SK-N-SH (cell line): Measurements from ENCODE around the gene CPSF3. TPM values are rescaled to one million over a fixed set of nuclear protein-coding genes. Genes with fewer than 3 reads are reported as not detected.
A peak's percentile ranks its signal among the peaks of the same experiment; 100 is the strongest.

Experiments
- CTCF ChIA-PET: fragments of 300-600, 350-600 bp; formaldehyde crosslinking; extraction: SDS; loops from one replicate; lab custom pipeline; 2021; lab: Yijun Ruan, JAX
- POLR2A ChIA-PET: fragments of 350-600 bp; sonication (Branson Sonifier 250); formaldehyde crosslinking; extraction: SDS; loops from one replicate; lab custom pipeline; 2020; ENCODE audit warnings: antibody characterized with exemption, inconsistent platforms; lab: Yijun Ruan, JAX
- DNase-seq: peaks from one replicate; pipeline ENCODE4 v3.0.0; 2012
- H2AFZ ChIP-seq: fragments of 200-600 bp; sonication (generic); 2 replicates; pipeline ENCODE4 v1.8.1; 2016; ENCODE audit warnings: antibody characterized with exemption, mild to moderate bottlenecking, low read depth
- H3F3A ChIP-seq: fragments of 200-600 bp; sonication (generic); replicated peaks from 2 replicates; pipeline ENCODE3; 2016; ENCODE audit warnings: antibody characterized with exemption, mild to moderate bottlenecking; ENCODE audit not compliant: insufficient read depth
- H3K27ac ChIP-seq, 2 experiments: fragments of 200-500 bp in 1 of 2; fragments of 200-600 bp in 1 of 2; sonication (Bioruptor generic) in 1 of 2; sonication (generic), shearing (Covaris generic) in 1 of 2; 2 replicates each; pipeline versions ENCODE4 v1.5.1 to v1.6.1; 2014 to 2016; ENCODE audit warnings: low read depth in 2 of 2, inconsistent platforms in 1 of 2, low read length in 1 of 2, mild to moderate bottlenecking in 1 of 2, mixed read lengths in 1 of 2
- H3K27me3 ChIP-seq: fragments of 200-600 bp; sonication (generic), shearing (Covaris generic); 2 replicates; pipeline ENCODE4 v1.6.1; 2016; ENCODE audit warnings: mixed run types; ENCODE audit not compliant: insufficient read depth
- H3K36me3 ChIP-seq, 2 experiments: fragments of 200-500 bp in 1 of 2; fragments of 200-600 bp in 1 of 2; sonication (Bioruptor generic) in 1 of 2; sonication (generic) in 1 of 2; replicated peaks in 1 of 2; 2 replicates each; pipeline versions ENCODE3 to v1.5.1; 2014 to 2016; ENCODE audit warnings: low read length in 1 of 2, mild to moderate bottlenecking in 1 of 2; ENCODE audit not compliant: insufficient read depth in 2 of 2, control insufficient read depth in 1 of 2
- H3K4me1 ChIP-seq, 2 experiments: fragments of 200-500 bp in 1 of 2; fragments of 200-600 bp in 1 of 2; sonication (Bioruptor generic) in 1 of 2; sonication (generic), shearing (Covaris generic) in 1 of 2; 2 replicates each; pipeline versions ENCODE4 v1.5.1 to v1.6.1; 2014 to 2016; ENCODE audit warnings: low read depth in 1 of 2, low read length in 1 of 2, mixed run types in 1 of 2; ENCODE audit not compliant: insufficient read depth in 2 of 2, control insufficient read depth in 1 of 2
- H3K4me2 ChIP-seq: fragments of 200-600 bp; sonication (generic), shearing (Covaris generic); 2 replicates; pipeline ENCODE4 v1.6.1; 2017; ENCODE audit warnings: mixed run types
- H3K4me3 ChIP-seq, 2 experiments: fragments of 200-500 bp in 1 of 2; fragments of 200-600 bp in 1 of 2; sonication (Bioruptor generic) in 1 of 2; sonication (generic), shearing (Covaris generic) in 1 of 2; 2 replicates each; pipeline versions ENCODE4 v1.5.1 to v1.8.1; 2014 to 2016; ENCODE audit warnings: low read depth in 2 of 2, inconsistent platforms in 1 of 2, low read length in 1 of 2, mild to moderate bottlenecking in 1 of 2, mixed read lengths in 1 of 2, moderate library complexity in 1 of 2
- H3K79me2 ChIP-seq: fragments of 200-600 bp; sonication (generic); 2 replicates; pipeline ENCODE4 v1.8.1; 2017; ENCODE audit warnings: mild to moderate bottlenecking; ENCODE audit not compliant: insufficient read depth
- H3K9ac ChIP-seq: fragments of 200-600 bp; sonication (generic); 2 replicates; pipeline ENCODE4 v1.6.1; 2017; ENCODE audit warnings: mixed run types
- H3K9me2 ChIP-seq: fragments of 200-600 bp; sonication (generic); 2 replicates; pipeline ENCODE4 v1.6.1; 2017; ENCODE audit warnings: mixed run types
- H3K9me3 ChIP-seq: fragments of 200-600 bp; sonication (generic); 2 replicates; pipeline ENCODE4 v1.6.1; 2017; ENCODE audit warnings: mixed run types, mild to moderate bottlenecking, moderate library complexity
- H4K20me1 ChIP-seq: fragments of 200-600 bp; sonication (generic); 2 replicates; pipeline ENCODE4 v1.6.1; 2017; ENCODE audit warnings: mild to moderate bottlenecking, mixed run types; ENCODE audit not compliant: insufficient read depth
- ELF1 ChIP-seq: IDR thresholded peaks from 2 replicates; pipeline ENCODE4 v1.4.0; 2012
- EP300 ChIP-seq, 2 experiments: IDR thresholded peaks; 2 replicates each; pipeline versions ENCODE4 v1.4.0 to v1.6.1; 2012; ENCODE audit warnings: borderline replicate concordance in 1 of 2, low read depth in 1 of 2, low read length in 1 of 2
- EZH2phosphoT487 ChIP-seq: fragments of 200-600 bp; sonication (generic); IDR thresholded peaks from 2 replicates; pipeline ENCODE4 v1.6.1; 2017; ENCODE audit warnings: low read depth, mixed run types, mild to moderate bottlenecking, antibody characterized with exemption, moderate library complexity, borderline replicate concordance
- FOSL2 ChIP-seq: IDR thresholded peaks from 2 replicates; pipeline ENCODE4 v1.4.0; 2012; ENCODE audit warnings: low read depth, mild to moderate bottlenecking, moderate library complexity, borderline replicate concordance
- FOXJ3 ChIP-seq: sonication (generic); formaldehyde crosslinking; IDR thresholded peaks from 2 replicates; pipeline ENCODE4 v1.5.1; 2020; ENCODE audit warnings: mild to moderate bottlenecking, missing genetic modification reagents
- FOXM1 ChIP-seq: IDR thresholded peaks from 2 replicates; pipeline ENCODE4 v1.4.0; 2012; ENCODE audit warnings: low read depth, mild to moderate bottlenecking
- GABPA ChIP-seq: IDR thresholded peaks from 2 replicates; pipeline ENCODE4 v1.4.0; 2012; ENCODE audit warnings: low read depth, mild to moderate bottlenecking
- GATA2 ChIP-seq: sonication (generic); formaldehyde crosslinking; IDR thresholded peaks from 2 replicates; pipeline ENCODE4 v1.5.0; 2020; ENCODE audit warnings: mild to moderate bottlenecking, missing genetic modification reagents
- JUND ChIP-seq: IDR thresholded peaks from 2 replicates; pipeline ENCODE4 v1.4.0; 2012
- MEF2A ChIP-seq: IDR thresholded peaks from 2 replicates; pipeline ENCODE4 v1.4.0; 2012; ENCODE audit warnings: low read depth, borderline replicate concordance
- MXI1 ChIP-seq: IDR thresholded peaks from 2 replicates; pipeline ENCODE4 v1.6.1; 2012; ENCODE audit warnings: mild to moderate bottlenecking, low read depth, low read length, improper control_type of control experiment
- NRF1 ChIP-seq: IDR thresholded peaks from 2 replicates; pipeline ENCODE4 v1.6.1; 2012; ENCODE audit warnings: low read depth, mild to moderate bottlenecking, low read length
- PBX3 ChIP-seq: IDR thresholded peaks from 2 replicates; pipeline ENCODE4; 2012
- RAD21 ChIP-seq: IDR thresholded peaks from 2 replicates; pipeline ENCODE4 v1.6.1; 2012; ENCODE audit warnings: mild to moderate bottlenecking, low read length
- RCOR1 ChIP-seq: fragments of 150-350 bp; IDR thresholded peaks from 2 replicates; pipeline ENCODE4 v1.6.1; 2017; ENCODE audit warnings: antibody characterized with exemption, low read length
- SIN3A ChIP-seq: IDR thresholded peaks from 2 replicates; pipeline ENCODE4 v1.6.1; 2012; ENCODE audit warnings: low read depth, mild to moderate bottlenecking, low read length, moderate library complexity, borderline replicate concordance
- SMC3 ChIP-seq: IDR thresholded peaks from 2 replicates; pipeline ENCODE4 v1.6.1; 2012; ENCODE audit warnings: low read depth, low read length, improper control_type of control experiment
- TCF12 ChIP-seq: IDR thresholded peaks from 2 replicates; pipeline ENCODE4 v1.4.0; 2012
- TEAD4 ChIP-seq: IDR thresholded peaks from 2 replicates; pipeline ENCODE4 v1.4.0; 2012; ENCODE audit warnings: mild to moderate bottlenecking, borderline replicate concordance; ENCODE audit not compliant: insufficient read depth
- YY1 ChIP-seq: IDR thresholded peaks from 2 replicates; pipeline ENCODE4 v1.4.0; 2012; ENCODE audit warnings: low read depth, mild to moderate bottlenecking
- WGBS: methylation state at CpG from one replicate; pipeline ENCODE4 v1.1.6; 2017; ENCODE audit warnings: low lambda C conversion rate; 5-methylcytosine and 5-hydroxymethylcytosine counted together
- polyA plus RNA-seq, 3 experiments: library from polyadenylated mRNA; depleted of rRNA; stranded (reverse); fragments of >200 nt; gene quantifications; 2 replicates each; pipeline ENCODE4 v1.2.3, GENCODE V29; 2012
- TF ChIP-seq, protein P1 (sequence below): fragments of 150-350 bp; IDR thresholded peaks from 2 replicates; pipeline ENCODE4 v1.6.1; 2016; ENCODE audit warnings: mild to moderate bottlenecking, low read depth, low read length

The CPSF3 gene
- polyA plus RNA-seq, 1 of the 3 experiments (the other 2 are of a cell fraction): 34.2 TPM

DNA sequence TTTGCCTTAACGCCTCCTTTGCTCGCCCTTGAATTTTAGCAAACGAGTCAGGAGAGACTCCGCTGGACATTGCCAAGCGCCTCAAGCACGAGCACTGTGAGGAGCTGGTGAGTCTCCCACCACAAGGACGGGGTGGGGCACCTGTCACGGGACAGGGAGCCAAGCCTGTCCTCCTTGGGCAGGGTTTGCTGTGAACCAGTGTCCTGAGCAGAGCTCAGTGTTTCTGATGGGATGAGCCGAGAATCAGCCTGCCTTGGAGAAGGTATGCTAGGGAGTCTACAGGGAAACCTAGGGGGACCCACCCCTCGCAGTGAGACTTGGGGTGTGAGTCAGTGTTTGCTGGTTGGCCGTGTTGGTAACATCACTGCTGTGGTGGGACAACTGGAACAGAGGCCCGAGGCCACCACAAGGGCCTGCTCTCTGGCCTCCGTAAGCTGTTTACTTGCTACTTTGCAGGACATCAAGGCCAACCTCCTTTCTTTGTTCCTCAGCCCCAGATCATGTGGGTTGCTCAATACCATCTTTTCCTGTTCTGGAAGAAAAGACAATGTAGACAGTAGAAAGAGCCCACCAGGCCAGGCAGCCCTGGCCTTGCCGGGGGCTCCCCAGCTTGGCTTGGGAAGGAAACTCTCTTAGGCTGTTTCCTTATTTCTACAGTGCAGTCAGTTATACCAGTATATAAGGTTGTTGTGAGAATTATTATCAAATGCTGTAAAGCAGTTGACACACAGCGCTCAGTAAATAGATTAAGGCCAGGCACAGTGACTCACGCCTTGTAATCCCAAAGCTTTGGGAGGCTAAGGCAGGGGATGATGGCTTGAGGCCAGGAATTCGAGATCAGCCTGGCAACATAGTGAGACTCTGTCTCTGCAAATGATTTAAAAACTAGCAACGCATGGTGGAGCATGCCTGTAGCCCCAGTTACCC, 42.5 kb upstream of the CPSF3 start (continued):
- TF ChIP-seq JUND (peak; percentile 90), NRF1 (no peak), GABPA (no peak), GATA2 (CRISPR knock-in tag) (no peak), MXI1 (no peak), ELF1 (no peak), SMC3 (no peak), TEAD4 (0 out of 2 replicates have a peak, but pooled peaks have one; percentile 44), EP300 (IDR thresholded peaks at IDR 0.05; ENCODE audit: borderline replicate concordance in 1 of 2, low read depth in 1 of 2, low read length in 1 of 2) (peak in 1 of 2 experiments; percentile 77; a peak in 1 of 4 replicates), YY1 (no peak), FOSL2 (peak; percentile 95), FOXJ3 (CRISPR knock-in tag) (no peak), MEF2A (no peak), RAD21 (no peak), EZH2phosphoT487 (no peak)
- TF ChIP-seq, all 33 proteins: peak for 10

DNA sequence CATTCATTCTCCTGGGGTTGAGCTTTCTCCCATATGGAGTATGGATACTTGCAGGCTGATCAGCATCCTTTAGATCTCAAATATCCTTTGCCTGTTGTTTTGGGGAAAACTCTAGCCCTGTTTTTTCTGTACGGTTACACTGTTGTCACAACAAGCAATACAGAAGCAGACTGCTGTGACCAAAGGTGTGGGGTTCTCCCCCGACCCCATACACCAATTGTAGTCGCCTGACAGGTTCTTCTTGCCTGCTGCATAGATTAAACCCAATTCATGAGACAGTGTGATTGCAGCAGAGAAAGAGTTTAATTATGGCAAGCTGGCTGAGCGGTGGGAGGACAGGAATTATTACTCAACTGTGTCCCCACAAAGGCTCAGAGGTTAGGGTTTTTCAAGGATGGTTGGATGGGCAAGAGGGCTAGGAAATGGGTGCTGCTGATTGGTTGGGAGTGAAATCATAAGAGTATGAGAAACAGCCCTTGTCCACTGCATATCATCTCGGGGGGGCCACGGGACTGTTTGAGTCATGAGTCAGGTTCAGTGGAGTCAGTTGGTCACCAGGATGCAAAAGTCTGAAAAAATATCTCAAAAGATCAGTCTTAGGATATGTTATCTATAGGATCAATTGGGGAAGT, 40.7 kb upstream of the CPSF3 start:
- Histone ChIP-seq H3K9ac (no peak overlapping the region), H3K27me3 (no peaks in the 10 kb centered on the region), H3K4me2 (no peak overlapping the region), H3K79me2 (peaks cover 7% of the 10 kb centered on the region; the same call in 1 of the 2 replicates), H3K9me3 (no peaks in the 10 kb centered on the region), H3K4me1 (peaks cover 35 to 45% of the 10 kb centered on the region in 2 experiments), H4K20me1 (no peaks in the 10 kb centered on the region), H3K9me2 (no peaks in the 10 kb centered on the region), H3K4me3 (no peak overlapping the region), H3K36me3 (peaks cover 49 to 73% of the 10 kb centered on the region in 2 experiments), H2AFZ (no peak overlapping the region), H3F3A (peaks cover 30% of the 10 kb centered on the region), H3K27ac (peak overlapping the region in 1 of 2 experiments; percentile 97; a peak in 3 of 4 replicates)
- CTCF ChIA-PET: interaction anchor here (0.6 to 1.5 kb wide), 3 partner anchors 9 to 93 kb away, joined by 3 to 4 read pairs (median 3); no protein-coding TSS in a partner anchor
- DNase-seq: no peak
- TF ChIP-seq EP300 (IDR thresholded peaks at IDR 0.05; ENCODE audit: borderline replicate concordance in 1 of 2, low read depth in 1 of 2, low read length in 1 of 2): peak in 1 of 2 experiments; percentile 38; a peak in 1 of 4 replicates
- TF ChIP-seq, protein P1, sequence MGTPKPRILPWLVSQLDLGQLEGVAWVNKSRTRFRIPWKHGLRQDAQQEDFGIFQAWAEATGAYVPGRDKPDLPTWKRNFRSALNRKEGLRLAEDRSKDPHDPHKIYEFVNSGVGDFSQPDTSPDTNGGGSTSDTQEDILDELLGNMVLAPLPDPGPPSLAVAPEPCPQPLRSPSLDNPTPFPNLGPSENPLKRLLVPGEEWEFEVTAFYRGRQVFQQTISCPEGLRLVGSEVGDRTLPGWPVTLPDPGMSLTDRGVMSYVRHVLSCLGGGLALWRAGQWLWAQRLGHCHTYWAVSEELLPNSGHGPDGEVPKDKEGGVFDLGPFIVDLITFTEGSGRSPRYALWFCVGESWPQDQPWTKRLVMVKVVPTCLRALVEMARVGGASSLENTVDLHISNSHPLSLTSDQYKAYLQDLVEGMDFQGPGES: no peak
- TF ChIP-seq FOXM1: no peak
- peak; percentile 48; the same call in 1 of the 2 replicates for TF ChIP-seq JUND
- TF ChIP-seq MXI1: no peak
- no peak for TF ChIP-seq SIN3A
- peak; percentile 37 for TF ChIP-seq TCF12
- TF ChIP-seq PBX3: peak; percentile 52
- peak; percentile 66 for TF ChIP-seq FOSL2
- no peak for TF ChIP-seq RCOR1
- POLR2A ChIA-PET: no interaction called here
- WGBS: 75% methylated on average over 6 of the region's 6 CpGs
